Hematopoietic multipotent progenitor cell treated with erythropoietin and hydrocortisone succinate and interleukin-3 and kit ligand, for 17 days (in vitro differentiated cells): ENCODE results near the gene OBP2B.
"Not testable (repeated sequence)": the region's sequence is repeated elsewhere in the genome, so short reads cannot be mapped to it uniquely, and the experiment has no call there.

Experiments used
- DNase-seq: peaks from one replicate; pipeline ENCODE4 v3.0.0-alpha.2; 2015; ENCODE audit warnings: low spot score

Gene OBP2B

GRCh38 chr9:133201424-133202144 is 7.5 kb downstream of the OBP2B start:
- no peak for DNase-seq

GRCh38 chr9:133200631-133201030 is 8.4 kb downstream of the OBP2B start:
- DNase-seq = no peak

GRCh38 chr9:133199648-133200321 is 9.3 kb downstream of the OBP2B start:
- no peak for DNase-seq

- no peak for DNase-seq
Observed at GRCh38 chr9:133195029-133195428, 14.0 kb downstream of the OBP2B start.

- DNase-seq = no peak
Observed at GRCh38 chr9:133194597-133194996, 14.5 kb downstream of the OBP2B start.

- no peak for DNase-seq
Observed at GRCh38 chr9:133191989-133192388, 17.1 kb downstream of the OBP2B start.

GRCh38 chr9:133189826-133190225 is 19.2 kb downstream of the OBP2B start:
- no peak for DNase-seq

GRCh38 chr9:133188843-133189180 is 20.2 kb downstream of the OBP2B start:
- DNase-seq = no peak

GRCh38 chr9:133188006-133188842 is 20.8 kb downstream of the OBP2B start:
- DNase-seq = no peak

GRCh38 chr9:133187561-133188005 is 21.5 kb downstream of the OBP2B start:
- no peak for DNase-seq

GRCh38 chr9:133186736-133187135 is 22.3 kb downstream of the OBP2B start:
- no peak for DNase-seq

GRCh38 chr9:133184971-133185370 is 24.1 kb downstream of the OBP2B start:
- peak; percentile 54 for DNase-seq

- no peak for DNase-seq
Observed at GRCh38 chr9:133182151-133182550, 26.9 kb downstream of the OBP2B start.

- DNase-seq = no peak
Observed at GRCh38 chr9:133181561-133181960, 27.5 kb downstream of the OBP2B start.

GRCh38 chr9:133180953-133181352 is 28.1 kb downstream of the OBP2B start:
- no peak for DNase-seq

- no peak for DNase-seq
Observed at GRCh38 chr9:133173056-133173455, 36.0 kb downstream of the OBP2B start.

GRCh38 chr9:133171161-133171961 is 37.7 kb downstream of the OBP2B start:
- no peak for DNase-seq

- DNase-seq = no peak
Observed at GRCh38 chr9:133170716-133171115, 38.3 kb downstream of the OBP2B start.

- DNase-seq = not testable (repeated sequence)
Observed at GRCh38 chr9:133169687-133170086, 39.4 kb downstream of the OBP2B start.

- DNase-seq = no peak
Observed at GRCh38 chr9:133169102-133169501, 39.9 kb downstream of the OBP2B start.

GRCh38 chr9:133168432-133168831 is 40.6 kb downstream of the OBP2B start:
- no peak for DNase-seq

GRCh38 chr9:133167769-133168168 is 41.3 kb downstream of the OBP2B start:
- DNase-seq = no peak
